ENCODE results near the gene VAT1L. TPM values are rescaled to one million over a fixed set of nuclear protein-coding genes. Genes with fewer than 3 reads are reported as not detected.

Gene VAT1L
- total and polyA plus RNA-seq, 2 experiments from 2014 or later: 11.0 to 24.4 TPM

GRCh38 chr16:77961814-77962213 lies 173.4 kb downstream of the VAT1L start (continued):
- no peak for TF ChIP-seq CTCF (conservative IDR thresholded peaks at IDR 0.05; ENCODE audit: low read depth in 2 of 2)
- TF ChIP-seq CREB1 (CRISPR knock-in tag; IDR thresholded peaks at IDR 0.05; ENCODE audit: low read depth): no peak

DNA sequence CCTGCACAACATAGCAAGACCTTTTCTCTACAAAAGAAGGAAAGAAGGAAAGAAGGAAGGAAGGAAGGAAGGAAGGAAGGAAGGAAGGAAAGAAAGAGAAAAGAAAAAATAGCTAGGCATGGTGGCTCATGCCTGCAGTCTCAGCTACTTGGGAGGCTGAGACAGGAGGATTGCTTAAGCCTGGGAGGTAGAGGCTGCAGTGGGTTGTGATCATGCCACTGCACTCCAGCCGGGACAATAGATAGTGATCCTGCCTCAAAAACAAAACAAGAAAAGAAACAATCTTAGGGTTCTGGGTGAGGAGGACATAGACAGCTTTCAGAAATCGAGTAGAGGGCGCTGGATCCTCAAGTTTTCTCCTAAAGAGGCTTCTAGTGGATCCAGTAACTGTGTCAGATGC lies 174.3 kb downstream of the VAT1L start:
- no peak overlapping the region for H3K27ac Mint-ChIP-seq
- H3K4me1 Mint-ChIP-seq: peaks cover 47% of the 10 kb centered on the region
- H3K4me3 Mint-ChIP-seq: no peak overlapping the region

DNA sequence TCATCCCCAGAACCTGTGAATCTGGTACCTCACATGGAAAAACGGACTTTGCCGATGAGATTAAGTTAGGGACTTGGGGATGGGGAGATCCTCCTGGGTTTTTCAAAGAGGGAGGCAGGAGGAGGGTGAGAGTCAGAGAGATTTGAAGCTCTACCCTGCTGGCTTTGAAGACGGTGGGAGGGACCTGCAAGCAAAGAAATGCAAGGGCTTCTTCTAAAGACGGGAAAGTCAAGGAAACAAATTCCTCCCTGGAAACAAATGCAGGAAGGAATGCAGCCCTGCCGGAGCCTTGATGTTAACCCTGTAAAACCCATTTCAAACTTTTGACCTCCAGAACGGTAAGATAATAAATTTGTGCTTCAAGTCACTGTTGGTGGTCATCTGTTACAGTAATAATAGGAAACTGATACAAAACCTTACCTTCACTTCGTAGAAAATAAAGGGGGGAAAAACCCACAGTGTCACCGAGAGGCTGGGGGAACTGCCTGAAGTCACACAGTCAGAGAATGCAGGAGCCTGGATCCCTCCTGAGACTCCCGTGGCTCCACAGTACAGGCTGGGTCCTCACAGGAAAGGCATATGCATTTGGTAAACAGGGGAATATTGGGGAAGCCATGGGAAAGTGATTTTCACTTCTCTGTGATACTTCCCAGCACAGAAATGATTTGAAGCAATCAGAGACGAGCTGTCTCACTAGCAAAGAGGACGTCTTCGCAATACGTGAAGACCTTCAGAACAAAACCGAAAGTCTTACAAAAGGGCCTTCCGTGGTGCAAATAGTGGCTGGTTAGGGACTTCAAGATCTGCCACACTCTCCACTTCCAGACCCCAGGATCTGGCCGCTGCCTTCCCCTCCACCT lies 175.1 kb downstream of the VAT1L start:
- no peak overlapping the region for H3K4me3 ChIP-seq
- Mint-ChIP-seq H3K27me3 (ENCODE audit: insufficient read depth, low read depth, poor library complexity) (peaks cover 23% of the 10 kb centered on the region), H3K4me1 (peaks cover 54% of the 10 kb centered on the region), H3K9me3 (peaks cover 27% of the 10 kb centered on the region), H3K36me3 (ENCODE audit: low read depth) (peaks cover 43% of the 10 kb centered on the region), H3K4me3 (no peak overlapping the region; the same call in 2 of the 3 replicates), H3K27ac (no peak overlapping the region)
- peak overlapping the region; percentile 3 for H3K4me2 ChIP-seq
- H3F3A ChIP-seq (replicated peaks; ENCODE audit: low read depth): peaks cover 12% of the 10 kb centered on the region
- no peaks in the 10 kb centered on the region for H3K36me3 ChIP-seq (ENCODE audit: insufficient read depth)
- peaks cover 22% of the 10 kb centered on the region for H3K9me2 ChIP-seq (ENCODE audit: insufficient read depth)
- ATAC-seq (peak; percentile 48), DNase-seq (ENCODE audit: low spot score) (peak; percentile 93)
- no peaks in the 10 kb centered on the region for H4K20me1 ChIP-seq (replicated peaks; ENCODE audit: insufficient read depth)
- peaks cover 19% of the 10 kb centered on the region for H3K27me3 ChIP-seq (ENCODE audit: insufficient read depth)
- H2AFZ ChIP-seq: no peak overlapping the region
- peaks cover 34% of the 10 kb centered on the region for H3K4me1 ChIP-seq (ENCODE audit: insufficient read depth)
- TF ChIP-seq ZNF462 (CRISPR knock-in tag; IDR thresholded peaks at IDR 0.05) (peak; percentile 89), ZNF331 (CRISPR knock-in tag; IDR thresholded peaks at IDR 0.05; ENCODE audit: low read depth) (no peak)
- no peaks in the 10 kb centered on the region for H3K79me2 ChIP-seq (replicated peaks; ENCODE audit: insufficient read depth)
- no peak overlapping the region for H3K27ac ChIP-seq (ENCODE audit: low read depth)

More for the DNA sequence above, 174.3 kb downstream of the VAT1L start:
- peaks cover 28% of the 10 kb centered on the region for H3K4me1 ChIP-seq (ENCODE audit: insufficient read depth)
- no peaks in the 10 kb centered on the region for H3K36me3 ChIP-seq (ENCODE audit: insufficient read depth)
- DNase-seq (ENCODE audit: low spot score) (no peak), ATAC-seq (no peak)
- H3K4me2 ChIP-seq: no peak overlapping the region
- peaks cover 12% of the 10 kb centered on the region for H3F3A ChIP-seq (replicated peaks; ENCODE audit: low read depth)
- no peak overlapping the region for H2AFZ ChIP-seq
- H3K4me3 ChIP-seq: no peak overlapping the region
- peaks cover 19% of the 10 kb centered on the region for H3K27me3 ChIP-seq (ENCODE audit: insufficient read depth)
- H3K79me2 ChIP-seq (replicated peaks; ENCODE audit: insufficient read depth): no peaks in the 10 kb centered on the region
- H4K20me1 ChIP-seq (replicated peaks; ENCODE audit: insufficient read depth): no peaks in the 10 kb centered on the region
- TF ChIP-seq CTCF (conservative IDR thresholded peaks at IDR 0.05; ENCODE audit: low read depth in 2 of 2) (no peak), EZH2phosphoT487 (IDR thresholded peaks at IDR 0.05; ENCODE audit: unreplicated experiment) (no peak)
- H3K36me3 Mint-ChIP-seq (ENCODE audit: low read depth): peaks cover 49% of the 10 kb centered on the region
- H3K27me3 Mint-ChIP-seq (ENCODE audit: insufficient read depth, low read depth, poor library complexity): peaks cover 25% of the 10 kb centered on the region
- H3K27ac ChIP-seq (ENCODE audit: low read depth): no peak overlapping the region
- peaks cover 30% of the 10 kb centered on the region for H3K9me3 Mint-ChIP-seq
- peaks cover 22% of the 10 kb centered on the region for H3K9me2 ChIP-seq (ENCODE audit: insufficient read depth)

Measured in GM23338 (cell line).